NCI-H82 (cell line): ENCODE results near the gene MYO5A.
A peak's percentile ranks its signal among the peaks of the same experiment; 100 is the strongest.

Experiments used
- DNase-seq: peaks from one replicate; lab custom pipeline; 2025; lab: John Stamatoyannopoulos, UW

The MYO5A gene

DNA sequence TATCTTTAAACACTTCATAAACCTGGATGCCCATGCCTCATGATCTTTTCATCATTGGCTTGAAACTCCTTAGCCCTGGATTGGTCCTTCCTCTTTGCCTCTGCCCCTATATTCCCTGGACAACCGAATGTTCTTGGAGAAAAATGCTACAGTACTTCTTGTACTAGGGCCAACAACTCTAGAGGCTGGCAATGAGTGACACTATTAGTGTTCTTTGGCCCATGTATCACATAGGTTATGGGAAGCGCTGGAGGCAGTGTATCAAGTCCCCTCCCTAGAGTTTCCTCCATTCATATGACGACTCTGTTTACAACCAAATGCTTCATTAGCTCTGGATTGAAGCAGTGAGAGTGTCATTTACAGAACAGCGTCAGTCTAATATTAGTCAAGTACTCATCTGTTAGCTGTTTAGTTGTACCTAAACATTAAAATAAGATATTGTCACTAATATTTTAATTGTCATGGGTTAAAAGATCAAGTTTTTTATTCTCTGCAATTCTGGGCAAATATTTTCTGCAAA, 166.6 kb downstream of the MYO5A start:
- no peak for DNase-seq

DNA sequence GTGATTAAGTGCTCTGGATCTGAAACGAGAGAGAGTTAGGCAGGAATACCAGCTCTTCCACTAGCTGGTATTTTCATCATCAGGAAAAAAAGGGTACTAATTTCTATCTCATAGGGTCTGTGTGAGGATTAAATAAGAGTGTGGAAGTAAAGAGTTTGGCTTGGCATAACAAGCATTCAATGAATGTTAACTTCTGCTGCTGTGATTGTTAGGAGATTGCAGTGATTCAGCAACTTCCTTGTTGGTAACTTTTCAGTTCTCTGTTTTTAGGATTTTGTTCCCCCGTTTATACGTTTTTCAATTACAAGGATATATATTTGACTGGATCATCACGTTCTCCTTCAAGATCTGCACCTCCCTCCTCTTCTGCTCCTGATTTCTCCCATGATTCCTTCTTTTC, 167.2 kb downstream of the MYO5A start:
- no peak for DNase-seq

DNA sequence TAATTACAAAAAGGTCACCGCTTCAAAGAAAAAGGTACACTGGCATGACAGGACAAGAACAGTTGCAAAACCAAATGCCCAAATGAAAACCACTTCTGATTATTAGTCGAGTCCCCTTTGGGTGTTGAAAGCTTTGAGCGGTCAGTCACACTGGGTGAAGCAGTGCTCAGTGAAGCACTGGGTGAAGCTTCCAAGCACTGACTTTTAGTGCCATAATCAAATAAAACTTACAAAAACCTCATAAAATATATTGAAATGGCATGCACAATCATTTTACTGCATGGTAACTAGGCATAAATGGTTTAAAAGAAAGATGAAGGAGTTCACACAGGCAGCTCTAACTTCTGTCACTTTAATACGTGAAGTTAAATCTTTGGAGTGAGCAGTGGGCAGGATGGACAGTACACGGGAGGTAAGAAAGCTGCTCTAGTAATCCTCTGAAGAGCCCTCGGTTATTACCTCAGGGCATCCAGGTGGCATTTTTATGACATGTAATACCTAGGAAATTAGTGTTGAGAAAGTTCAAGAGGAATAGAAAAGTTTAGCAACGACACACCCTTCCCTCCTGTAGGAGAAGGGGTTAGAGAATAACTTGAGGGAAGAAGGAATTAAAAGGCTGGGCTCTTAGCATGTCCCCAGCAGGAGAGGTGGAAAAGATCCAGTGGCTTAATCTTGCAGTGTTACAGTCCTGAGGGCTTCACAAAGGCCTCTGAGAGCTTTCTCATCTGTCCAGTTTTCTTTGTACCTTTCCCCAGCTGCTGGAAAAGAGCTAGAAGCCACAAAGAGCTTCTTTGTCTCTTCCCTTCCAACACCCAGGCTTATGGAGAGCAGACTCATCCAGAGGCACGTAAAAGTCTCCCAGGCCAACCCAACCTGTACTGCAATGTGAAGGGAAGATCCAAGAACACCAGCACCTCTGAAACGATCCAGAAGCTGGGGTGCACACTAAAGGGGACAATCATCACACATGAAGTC, 168.2 kb downstream of the MYO5A start:
- no peak for DNase-seq

GRCh38 chr15:52359722-52360121, 169.0 kb downstream of the MYO5A start:
- no peak for DNase-seq

DNA sequence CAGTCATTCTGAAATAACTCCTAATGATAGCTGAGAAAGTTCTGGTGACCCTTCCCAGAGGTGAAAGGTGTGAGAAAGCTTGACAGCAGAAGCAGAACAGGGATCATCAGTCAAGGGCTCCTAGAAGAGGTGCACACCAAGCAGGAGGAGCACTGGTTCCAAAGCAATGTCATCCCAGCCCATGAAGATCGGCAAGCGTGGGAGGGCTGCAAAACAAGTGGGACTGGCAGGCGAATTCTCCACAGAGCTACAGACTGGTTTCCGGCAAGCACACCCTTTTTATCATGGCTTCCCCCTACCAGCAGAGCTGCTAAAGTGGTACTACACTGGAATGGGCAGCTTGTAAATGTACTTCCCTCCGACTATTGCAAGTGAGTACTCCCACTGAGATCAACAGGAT, 170.7 kb downstream of the MYO5A start:
- no peak for DNase-seq

- DNase-seq = no peak
Measured at GRCh38 chr15:52352086-52352485, 176.6 kb downstream of the MYO5A start.

GRCh38 chr15:52351206-52351908, 177.3 kb downstream of the MYO5A start:
- no peak for DNase-seq

DNA sequence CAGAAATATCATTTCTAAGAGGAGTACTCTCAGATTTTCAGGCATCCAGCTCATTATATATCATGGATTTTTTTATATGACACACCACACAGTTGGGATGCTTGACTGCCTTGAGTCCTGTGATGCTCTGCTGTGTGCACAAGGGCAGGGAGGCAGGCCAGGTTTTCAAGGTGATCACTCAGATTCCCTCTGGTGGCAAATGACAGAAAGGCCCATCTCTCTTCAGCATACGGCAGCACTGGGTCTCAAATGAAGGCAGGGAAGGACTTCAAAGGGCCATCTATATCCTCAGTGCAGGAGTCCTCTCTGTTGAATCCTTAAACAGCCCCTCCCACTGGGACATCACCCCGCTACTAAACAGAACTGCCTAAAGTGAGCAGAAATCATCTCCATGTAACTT, 178.3 kb downstream of the MYO5A start:
- peak; percentile 12 for DNase-seq

DNA sequence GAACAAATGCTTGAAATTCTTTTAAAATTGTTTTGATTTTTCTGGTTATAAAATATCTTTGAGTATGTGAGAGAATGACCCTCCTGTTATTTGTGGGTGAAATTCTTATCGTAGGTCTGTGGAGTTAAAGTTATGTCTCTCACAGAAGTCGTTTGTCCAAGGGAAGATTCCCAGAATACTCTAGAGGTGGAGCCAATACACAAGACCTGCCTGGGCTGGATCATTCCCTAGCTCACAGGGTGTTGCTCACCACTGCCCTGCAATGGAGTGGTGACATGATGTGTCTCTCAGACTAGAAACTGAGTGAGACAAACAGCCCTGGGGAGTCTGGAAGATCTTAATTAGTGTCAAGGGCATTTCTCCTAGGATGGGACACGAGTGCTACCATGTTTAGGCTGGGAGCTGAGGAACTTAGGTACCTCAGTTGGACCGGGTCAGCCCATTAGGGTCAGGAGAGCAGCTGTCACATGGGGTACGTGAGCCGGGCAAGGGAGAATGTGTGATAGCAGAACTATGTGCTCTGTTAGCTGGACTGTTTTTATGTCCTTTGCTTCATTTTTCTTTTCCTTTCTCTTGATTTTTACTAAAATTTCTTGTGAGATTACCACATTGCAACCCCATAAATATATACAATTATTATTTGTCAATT, 179.5 kb downstream of the MYO5A start:
- DNase-seq = peak; percentile 14

- no peak for DNase-seq
Measured at GRCh38 chr15:52348056-52348745, 180.5 kb downstream of the MYO5A start.

DNA sequence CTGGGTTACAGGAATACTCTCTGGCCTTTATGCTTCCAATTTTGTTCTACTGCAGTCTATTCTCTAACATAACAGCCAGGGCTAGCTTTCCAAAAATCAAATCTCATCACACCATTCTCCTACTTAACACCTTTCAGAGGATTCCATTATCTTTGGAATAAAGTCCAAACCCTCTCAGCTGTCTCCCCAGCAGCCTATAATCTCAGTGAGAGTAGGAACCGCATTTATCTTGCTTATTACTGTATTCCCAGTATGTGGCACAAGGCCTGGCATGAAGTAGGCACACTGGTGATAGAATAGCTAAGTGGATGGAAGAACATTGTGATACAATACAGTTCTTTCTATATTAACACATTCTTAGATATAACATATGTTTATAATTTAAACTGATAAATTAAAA, 184.1 kb downstream of the MYO5A start:
- DNase-seq = no peak

- no peak for DNase-seq
Measured at GRCh38 chr15:52343831-52344230, 184.8 kb downstream of the MYO5A start.

- no peak for DNase-seq
Measured at GRCh38 chr15:52340093-52340492, 188.6 kb downstream of the MYO5A start.

GRCh38 chr15:52338891-52339290, 189.8 kb downstream of the MYO5A start:
- DNase-seq = no peak

DNA sequence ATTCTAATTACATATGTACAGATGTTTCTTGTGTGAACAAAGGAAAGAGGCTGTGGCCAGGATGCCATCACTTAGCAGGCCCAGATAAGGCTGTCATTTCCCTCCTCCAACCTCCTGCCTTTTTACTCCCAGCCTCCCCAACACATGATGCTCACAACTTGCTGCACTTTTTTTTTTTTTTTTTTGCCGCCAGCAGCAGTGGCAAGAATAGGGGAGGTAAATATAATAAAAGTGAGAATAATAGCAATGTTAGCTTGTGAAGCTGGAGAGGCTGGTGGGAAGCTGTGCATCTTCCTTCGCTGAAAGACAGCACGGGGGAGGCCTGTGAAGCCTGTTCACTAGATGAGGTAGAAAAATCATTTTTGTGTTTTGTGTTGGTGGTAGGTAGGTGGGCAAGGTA, 190.6 kb downstream of the MYO5A start:
- DNase-seq = no peak

DNA sequence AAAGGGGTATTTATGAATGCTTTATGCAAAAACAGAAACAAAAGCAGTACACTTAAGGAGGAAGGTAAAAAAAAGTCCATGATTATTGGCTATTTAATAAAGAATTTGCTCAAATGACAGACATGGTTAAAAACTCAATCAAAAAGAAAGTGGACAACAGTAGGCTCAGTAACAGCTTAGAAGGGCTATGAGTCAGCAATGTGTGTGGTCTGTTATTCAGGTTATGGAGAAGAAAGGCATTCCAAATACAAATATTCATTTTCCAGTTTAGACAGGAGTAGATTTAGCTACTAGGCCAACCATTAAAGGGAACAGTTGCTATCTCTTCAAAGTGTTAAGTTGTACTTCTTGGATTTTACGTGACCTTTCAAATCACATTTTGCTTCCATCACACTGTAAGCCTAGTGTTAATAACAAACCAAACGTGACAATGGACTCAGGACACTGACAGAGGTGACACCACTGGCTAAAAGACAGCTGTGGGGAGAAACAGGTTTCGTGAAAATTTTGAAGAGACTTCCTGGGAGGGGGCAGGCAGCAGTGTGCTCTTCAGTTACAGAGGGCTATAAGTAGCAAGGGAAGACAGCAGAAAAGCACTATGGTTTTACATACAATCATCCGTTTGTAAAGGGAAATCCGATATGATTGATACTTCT, 191.4 kb downstream of the MYO5A start:
- DNase-seq = no peak

DNA sequence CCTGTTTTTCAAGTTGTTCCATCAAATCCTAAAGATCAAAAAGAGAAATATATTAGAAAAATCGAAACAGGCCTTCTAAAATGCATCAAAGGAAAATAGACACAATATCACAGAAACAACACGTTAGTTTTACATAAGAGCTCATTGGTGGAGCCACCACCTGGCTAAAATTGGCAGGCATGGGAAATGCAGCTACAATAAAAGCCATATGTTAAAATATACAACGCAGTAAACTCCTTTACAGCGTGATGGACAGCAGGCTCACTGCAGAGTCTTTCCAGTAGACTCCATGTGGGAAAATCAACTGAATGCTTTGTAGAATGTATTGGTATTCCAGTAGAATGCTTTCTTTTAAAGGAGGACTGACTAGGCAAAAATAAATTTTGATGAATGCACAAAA, 192.2 kb downstream of the MYO5A start:
- DNase-seq = peak; percentile 50

- no peak for DNase-seq
Measured at GRCh38 chr15:52334491-52335160, 194.1 kb downstream of the MYO5A start.

DNA sequence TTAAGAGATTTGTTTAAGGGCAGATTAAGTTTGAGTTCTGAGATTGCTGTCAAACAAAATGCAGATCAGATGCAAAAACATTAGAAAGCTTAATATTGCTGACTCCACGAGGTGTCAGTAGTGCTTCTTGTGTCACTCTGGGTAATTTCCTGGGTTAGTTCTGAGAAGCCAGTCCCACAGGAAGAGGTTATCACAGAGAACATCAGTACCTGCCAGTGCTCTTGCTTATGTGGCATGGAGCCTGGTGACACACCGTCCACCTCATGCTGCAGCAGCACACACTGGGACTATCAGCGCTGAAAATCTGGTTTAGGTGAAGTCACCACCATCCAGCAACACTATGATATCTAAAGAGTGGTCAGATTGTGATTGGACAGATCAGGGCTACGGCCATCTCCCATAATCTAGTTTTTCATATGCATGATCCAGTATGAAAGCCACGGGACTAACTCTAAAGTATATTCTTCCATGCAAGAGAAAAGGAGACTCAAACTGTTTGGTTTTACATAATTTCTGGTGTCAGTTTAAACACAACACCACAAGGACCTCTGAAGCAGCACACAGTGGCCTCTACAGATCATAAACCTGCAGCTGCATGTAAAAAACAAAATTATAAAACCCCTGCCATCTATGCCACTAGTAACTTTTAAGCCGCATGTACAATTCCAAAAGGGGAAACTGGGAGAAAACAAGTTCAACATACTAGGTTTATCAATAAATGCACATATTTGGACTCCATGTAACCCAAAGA, 197.0 kb downstream of the MYO5A start:
- peak; percentile 67 for DNase-seq

DNA sequence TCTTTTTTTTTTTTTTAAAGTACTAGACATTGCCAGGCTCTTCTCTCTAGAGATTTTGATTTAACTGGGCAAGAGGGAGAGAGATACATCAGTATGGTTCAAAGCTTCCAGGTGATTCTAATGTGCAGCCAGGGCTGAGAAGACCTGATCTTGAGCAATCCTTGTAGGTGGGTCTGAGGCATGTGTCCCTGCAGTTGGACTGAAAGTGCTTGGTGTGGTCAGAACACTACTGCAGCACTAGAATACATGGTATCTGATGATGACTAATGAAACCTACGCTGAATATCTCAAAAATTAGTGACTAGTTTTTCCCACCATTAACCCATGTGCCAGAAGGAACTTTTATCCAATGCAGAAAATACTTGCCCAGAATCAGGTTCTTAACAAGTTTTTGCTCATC, 198.7 kb downstream of the MYO5A start:
- no peak for DNase-seq
